GM21515 (cell line): ENCODE measurements around the gene PPIF.

ENCODE experiments used
- ATAC-seq: cut with Tn5 transposase; IDR thresholded peaks from one replicate; pipeline ENCODE4 v1.9.1; 2021; ENCODE audit not compliant: unreplicated experiment

Gene PPIF

GRCh38 chr10:79399223-79399831, 52.1 kb downstream of the PPIF start:
- ATAC-seq: no peak

GRCh38 chr10:79400146-79401004, 53.1 kb downstream of the PPIF start:
- no peak for ATAC-seq

- ATAC-seq: no peak
These were observed 54.0 kb downstream of the PPIF start for GRCh38 chr10:79401015-79401921.

- no peak for ATAC-seq
These were observed 55.3 kb downstream of the PPIF start for GRCh38 chr10:79402625-79402946.

- ATAC-seq: no peak
These were observed 55.7 kb downstream of the PPIF start for GRCh38 chr10:79402951-79403350.

- no peak for ATAC-seq
These were observed 56.4 kb downstream of the PPIF start for GRCh38 chr10:79403441-79404230.

GRCh38 chr10:79404231-79404609, 57.0 kb downstream of the PPIF start:
- no peak for ATAC-seq

GRCh38 chr10:79404690-79405131, 57.4 kb downstream of the PPIF start:
- ATAC-seq: no peak
